HCT116 (cell line): ENCODE data around the gene PHF2. TPM values are rescaled to one million over a fixed set of nuclear protein-coding genes. Genes with fewer than 3 reads are reported as not detected.

ENCODE experiments used
- ATAC-seq: fragments of 200-7000 bp; cut with Tn5 transposase; 2 replicates; pipeline ENCODE4 v1.9.1; 2020; ENCODE audit warnings: mild to moderate bottlenecking, moderate library complexity
- BruUV-seq: library from RNA; stranded (reverse); fragments of 400-500 nt; replicated peaks from 2 replicates; lab custom pipeline; 2021; lab: Mats Ljungman, UMichigan
- CTCF ChIA-PET: fragments of 300-600 bp; sonication (Branson Sonifier 250); formaldehyde crosslinking; loops from one replicate; lab custom pipeline; 2021; ENCODE audit warnings: antibody characterized with exemption; lab: Charles Lee
- POLR2A ChIA-PET: fragments of 300-600, 350-600 bp; sonication (Branson Sonifier 250); formaldehyde crosslinking; loops from one replicate; lab custom pipeline; 2021; ENCODE audit warnings: antibody characterized with exemption; lab: Charles Lee
- RAD21 ChIA-PET, 2 experiments: fragments of 300-600 bp; sonication (Branson Sonifier 250); formaldehyde crosslinking; loops; one replicate each; lab custom pipeline; 2023; ENCODE audit warnings: low total read pairs in 2 of 2; ENCODE audit not compliant: uncharacterized antibody in 2 of 2, unreplicated experiment in 2 of 2, low non-redundant PET in 1 of 2; lab: Charles Lee
- DNase-seq: peaks from one replicate; pipeline ENCODE4 v3.0.0-alpha.2; 2010; ENCODE audit warnings: low read depth, low spot score
- H2AFZ ChIP-seq: fragments of 200-600 bp; shearing (Covaris generic), sonication (generic); 2 replicates; pipeline ENCODE4 v1.6.1; 2017; ENCODE audit warnings: low read depth, mixed run types, mixed read lengths, antibody characterized with exemption, low read length; ENCODE audit not compliant: poor library complexity, severe bottlenecking
- H3K27ac ChIP-seq: 2 replicates; pipeline ENCODE4 v1.5.1; 2012; ENCODE audit warnings: low read depth, low read length
- H3K27me3 ChIP-seq: fragments of 200-600 bp; sonication (generic); 2 replicates; pipeline ENCODE4 v1.6.1; 2016; ENCODE audit warnings: mixed run types, low read length, mixed read lengths; ENCODE audit not compliant: insufficient read depth
- H3K36me3 ChIP-seq, 2 experiments: fragments of 200-500 bp in 1 of 2; fragments of 200-600 bp in 1 of 2; sonication (Bioruptor generic) in 1 of 2; sonication (generic) in 1 of 2; 2 replicates each; pipeline versions ENCODE4 v1.5.1 to v1.6.1; 2014 to 2016; ENCODE audit warnings: low read length in 2 of 2, inconsistent platforms in 1 of 2, mixed read lengths in 1 of 2, mixed run types in 1 of 2; ENCODE audit not compliant: insufficient read depth in 2 of 2, control insufficient read depth in 1 of 2
- H3K4me1 ChIP-seq, 2 experiments: fragments of 200-600 bp in 1 of 2; sonication (generic) in 1 of 2; 2 replicates each; pipeline versions ENCODE4 v1.5.1 to v1.6.1; 2012 to 2017; ENCODE audit warnings: low read length in 2 of 2, inconsistent platforms in 1 of 2, mild to moderate bottlenecking in 1 of 2, mixed read lengths in 1 of 2, mixed run types in 1 of 2, moderate library complexity in 1 of 2; ENCODE audit not compliant: insufficient read depth in 2 of 2, control insufficient read depth in 1 of 2
- H3K4me2 ChIP-seq: fragments of 200-600 bp; sonication (generic); 2 replicates; pipeline ENCODE4 v1.6.1; 2017; ENCODE audit warnings: mixed run types, low read length, mixed read lengths
- H3K4me3 ChIP-seq, 2 experiments: fragments of 200-600 bp in 1 of 2; sonication (generic) in 1 of 2; replicated peaks in 1 of 2; 2 replicates each; pipeline ENCODE4 v1.5.1; 2011 to 2016; ENCODE audit warnings: low read length in 2 of 2, control low read depth in 1 of 2, low read depth in 1 of 2, mild to moderate bottlenecking in 1 of 2, mixed read lengths in 1 of 2, mixed run types in 1 of 2
- H3K79me2 ChIP-seq: fragments of 200-600 bp; sonication (generic); 2 replicates; pipeline ENCODE4 v1.6.1; 2017; ENCODE audit warnings: mild to moderate bottlenecking, mixed run types, low read length, moderate library complexity, mixed read lengths; ENCODE audit not compliant: insufficient read depth
- H3K9ac ChIP-seq: fragments of 200-600 bp; sonication (generic); 2 replicates; pipeline ENCODE4 v1.6.1; 2016; ENCODE audit warnings: low read length, mixed read lengths
- H3K9me2 ChIP-seq: fragments of 200-600 bp; sonication (generic), shearing (Covaris generic); 2 replicates; pipeline ENCODE4 v1.6.1; 2017; ENCODE audit warnings: mixed run types, mild to moderate bottlenecking, moderate library complexity; ENCODE audit not compliant: insufficient read depth
- H3K9me3 ChIP-seq, 2 experiments: fragments of 200-500 bp in 1 of 2; fragments of 200-600 bp in 1 of 2; sonication (Bioruptor generic) in 1 of 2; sonication (generic) in 1 of 2; 2 replicates each; pipeline ENCODE4 v1.6.1; 2014 to 2017; ENCODE audit warnings: low read length in 2 of 2, mixed read lengths in 2 of 2, inconsistent platforms in 1 of 2, low read depth in 1 of 2, mild to moderate bottlenecking in 1 of 2, mixed run types in 1 of 2, moderate library complexity in 1 of 2; ENCODE audit not compliant: control insufficient read depth in 1 of 2, insufficient read depth in 1 of 2
- H4K20me1 ChIP-seq: fragments of 200-600 bp; sonication (generic), shearing (Covaris generic); 2 replicates; pipeline ENCODE4 v1.6.1; 2017; ENCODE audit warnings: mixed run types, mild to moderate bottlenecking, moderate library complexity; ENCODE audit not compliant: insufficient read depth
- CBX3 ChIP-seq: IDR thresholded peaks from 2 replicates; pipeline ENCODE4 v1.6.1; 2012; ENCODE audit warnings: low read depth
- CTCF ChIP-seq, 3 experiments: fragments of 200-600 bp in 1 of 3; sonication (generic) in 1 of 3; IDR thresholded peaks in 2 of 3; conservative IDR thresholded peaks in 1 of 3; 2 replicates each; pipeline ENCODE4 v1.5.1; 2012 to 2017; ENCODE audit warnings: low read depth in 2 of 3, low read length in 2 of 3, antibody characterized with exemption in 1 of 3, borderline replicate concordance in 1 of 3, control low read depth in 1 of 3, mild to moderate bottlenecking in 1 of 3, mixed read lengths in 1 of 3, mixed run types in 1 of 3, moderate library complexity in 1 of 3; ENCODE audit not compliant: insufficient read depth in 1 of 3
- EGR1 ChIP-seq: IDR thresholded peaks from 2 replicates; pipeline ENCODE4 v1.6.1; 2012; ENCODE audit warnings: low read depth
- RAD21 ChIP-seq: IDR thresholded peaks from 2 replicates; pipeline ENCODE4 v1.6.1; 2012; ENCODE audit warnings: low read depth, mild to moderate bottlenecking
- YY1 ChIP-seq: IDR thresholded peaks from 2 replicates; pipeline ENCODE4 v1.6.1; 2011; ENCODE audit warnings: low read length, low read depth, moderate library complexity, mild to moderate bottlenecking; ENCODE audit not compliant: insufficient replicate concordance; ENCODE audit errors: extremely low read depth
- intact Hi-C: fragments of 100-400 bp; cut with micrococcal nuclease; formaldehyde crosslinking; loops from 2 replicates; pipeline ENCODE4 v1.10.0; 2022
- total RNA-seq: library from RNA; stranded (reverse); gene quantifications from one replicate; pipeline ENCODE4 v1.2.1, GENCODE V29; 2021; ENCODE audit not compliant: unreplicated experiment

Gene PHF2
- total RNA-seq, 1 experiment from 2014 or later: 20.6 TPM

GRCh38 chr9:93682155-93682968, 106.0 kb downstream of the PHF2 start:
- no peaks in the 10 kb centered on the region for H3K79me2 ChIP-seq
- peak; percentile 24 for TF ChIP-seq YY1
- no peak for TF ChIP-seq CBX3
- no peak for TF ChIP-seq EGR1
- peak; percentile 92 for TF ChIP-seq RAD21
- TF ChIP-seq CTCF (IDR thresholded peaks at IDR 0.05 in 2 of 3, conservative IDR thresholded peaks at IDR 0.05 in 1 of 3; ENCODE audit: borderline replicate concordance in 1 of 3, insufficient read depth in 1 of 3, low read depth in 2 of 3, low read length in 2 of 3): peak; percentile 80 to 88 (median 88)
- H3K9ac ChIP-seq: no peak overlapping the region
- H3K9me2 ChIP-seq: no peaks in the 10 kb centered on the region
- POLR2A ChIA-PET: interaction anchor here (1.0 kb wide), 1 partner anchor 320 kb away, joined by 3 read pairs; no protein-coding TSS in a partner anchor
- ATAC-seq (peak; percentile 86), DNase-seq (peak; percentile 34)
- H3K36me3 ChIP-seq: no peaks in the 10 kb centered on the region
- intact Hi-C loops: loop anchor here (1.0 to 10.0 kb wide), 4 partner anchors 281 to 922 kb away; no protein-coding TSS in a partner anchor
- H3K27ac ChIP-seq: no peak overlapping the region
- peaks cover 3 to 5% of the 10 kb centered on the region in 2 experiments; a peak in 1 of 4 replicates for H3K4me1 ChIP-seq
- no peak overlapping the region for H3K4me2 ChIP-seq
- RAD21 ChIA-PET: interaction anchor here (0.6 to 1.1 kb wide), 2 partner anchors 191 to 530 kb away, joined by 3 read pairs; no protein-coding TSS in a partner anchor
- no peaks in the 10 kb centered on the region for H3K9me3 ChIP-seq
- H2AFZ ChIP-seq: no peak overlapping the region
- no peak overlapping the region for H3K4me3 ChIP-seq
- no peaks in the 10 kb centered on the region for H3K27me3 ChIP-seq
- CTCF ChIA-PET: interaction anchor here (1.1 to 2.8 kb wide), 4 partner anchors 145 to 331 kb away, joined by 6 to 18 read pairs (median 11); no protein-coding TSS in a partner anchor
- BruUV-seq: no TSS peak
- no peaks in the 10 kb centered on the region for H4K20me1 ChIP-seq
